Liver (tissue), 9 donors: Measurements from ENCODE around the gene ATAD1. TPM values are rescaled to one million over a fixed set of nuclear protein-coding genes. Genes with fewer than 3 reads are reported as not detected.

Source experiments
- DNase-seq: peaks from one replicate; pipeline ENCODE4 v3.0.0-alpha.2; 2017; ENCODE audit warnings: low spot score
- H3K27ac ChIP-seq, 2 donors: one replicate each; pipeline ENCODE4 v1.7.0; 2013; ENCODE audit warnings: inconsistent platforms in 2 of 2, low read length in 2 of 2, control low read depth in 1 of 2, low read depth in 1 of 2, mild to moderate bottlenecking in 1 of 2
- H3K27me3 ChIP-seq, 4 donors: one replicate each; pipeline versions ENCODE4 v1.6.1 to v1.7.0; 2013; ENCODE audit warnings: low read length in 3 of 4, inconsistent platforms in 1 of 4, mild to moderate bottlenecking in 1 of 4, moderate library complexity in 1 of 4; ENCODE audit not compliant: control insufficient read depth in 4 of 4, insufficient read depth in 4 of 4
- H3K36me3 ChIP-seq, 4 donors: one replicate each; pipeline versions ENCODE4 v1.6.1 to v1.7.0; 2013; ENCODE audit warnings: low read length in 3 of 4, mild to moderate bottlenecking in 3 of 4, low read depth in 1 of 4, moderate library complexity in 1 of 4; ENCODE audit not compliant: control insufficient read depth in 4 of 4, insufficient read depth in 3 of 4
- H3K4me1 ChIP-seq, 4 donors: one replicate each; pipeline versions ENCODE4 v1.6.1 to v1.7.0; 2013; ENCODE audit warnings: low read length in 3 of 4, mild to moderate bottlenecking in 3 of 4, moderate library complexity in 1 of 4; ENCODE audit not compliant: control insufficient read depth in 4 of 4, insufficient read depth in 4 of 4
- H3K4me3 ChIP-seq, 3 donors: one replicate each; pipeline versions ENCODE4 v1.6.1 to v1.7.0; 2013; ENCODE audit warnings: low read length in 3 of 3, control low read depth in 1 of 3, low read depth in 1 of 3, mild to moderate bottlenecking in 1 of 3
- H3K9ac ChIP-seq, 2 donors: one replicate each; pipeline ENCODE4 v1.7.0; 2013; ENCODE audit warnings: low read length in 2 of 2, mild to moderate bottlenecking in 2 of 2, moderate library complexity in 2 of 2, control low read depth in 1 of 2, low read depth in 1 of 2
- H3K9me3 ChIP-seq, 4 donors: one replicate each; pipeline versions ENCODE4 v1.6.1 to v1.7.0; 2013; ENCODE audit warnings: low read length in 3 of 4; ENCODE audit not compliant: control insufficient read depth in 4 of 4
- CTCF ChIP-seq: fragments of 150-350 bp; IDR thresholded peaks from 2 replicates; pipeline ENCODE4 v1.5.1; 2017; ENCODE audit warnings: improper control_type of control experiment, low read depth, low read length; ENCODE audit not compliant: missing input control
- EGR1 ChIP-seq, 2 donors: IDR thresholded peaks; 2 replicates each; pipeline ENCODE4 v1.6.1; 2016 to 2018; ENCODE audit warnings: antibody characterized with exemption in 2 of 2, low read depth in 2 of 2
- FOXA1 ChIP-seq: IDR thresholded peaks from 2 replicates; pipeline ENCODE4 v1.6.1; 2016; ENCODE audit warnings: antibody characterized with exemption
- FOXA2 ChIP-seq: IDR thresholded peaks from 2 replicates; pipeline ENCODE4 v1.6.1; 2016; ENCODE audit warnings: antibody characterized with exemption
- GABPA ChIP-seq, 2 donors: IDR thresholded peaks in 1 of 2; conservative IDR thresholded peaks in 1 of 2; 2 replicates each; pipeline ENCODE4 v1.6.1; 2016; ENCODE audit warnings: antibody characterized with exemption in 2 of 2, mild to moderate bottlenecking in 1 of 2, moderate library complexity in 1 of 2
- HNF4A ChIP-seq, 2 donors: conservative IDR thresholded peaks; 2 replicates each; pipeline ENCODE4 v1.6.1; 2016; ENCODE audit warnings: antibody characterized with exemption in 2 of 2, mild to moderate bottlenecking in 2 of 2
- HNF4G ChIP-seq: IDR thresholded peaks from 2 replicates; pipeline ENCODE4 v1.6.1; 2016; ENCODE audit warnings: antibody characterized with exemption
- JUND ChIP-seq, 2 donors: IDR thresholded peaks; 2 replicates each; pipeline ENCODE4 v1.6.1; 2016; ENCODE audit warnings: antibody characterized with exemption in 2 of 2
- NR2F2 ChIP-seq: IDR thresholded peaks from 2 replicates; pipeline ENCODE4 v1.6.1; 2016; ENCODE audit warnings: antibody characterized with exemption
- RAD21 ChIP-seq, 2 donors: IDR thresholded peaks; 2 replicates each; pipeline ENCODE4 v1.6.1; 2016; ENCODE audit warnings: antibody characterized with exemption in 2 of 2, mild to moderate bottlenecking in 2 of 2
- RXRA ChIP-seq, 2 donors: IDR thresholded peaks; 2 replicates each; pipeline ENCODE4 v1.6.1; 2017 to 2018; ENCODE audit warnings: antibody characterized with exemption in 2 of 2, mild to moderate bottlenecking in 1 of 2
- SP1 ChIP-seq: IDR thresholded peaks from 2 replicates; pipeline ENCODE4 v1.6.1; 2018; ENCODE audit warnings: antibody characterized with exemption, mild to moderate bottlenecking
- TAF1 ChIP-seq: conservative IDR thresholded peaks from 2 replicates; pipeline ENCODE4 v1.6.1; 2016; ENCODE audit warnings: antibody characterized with exemption, mild to moderate bottlenecking
- YY1 ChIP-seq: IDR thresholded peaks from 2 replicates; pipeline ENCODE4 v1.6.1; 2016; ENCODE audit warnings: antibody characterized with exemption, mild to moderate bottlenecking
- WGBS: extraction: QIAGEN DNeasy Blood & Tissue Kit; methylation state at CpG from one replicate; pipeline ENCODE4 v1.1.7; 2013; 5-methylcytosine and 5-hydroxymethylcytosine counted together
- polyA plus RNA-seq, 2 donors: library from polyadenylated mRNA; stranded (reverse) in 1 of 2; unstranded in 1 of 2; fragments of 200-250 nt in 1 of 2; fragments of >200 nt in 1 of 2; fragmentation: Nextera tagmentation in 1 of 2; extraction: Ambion mirVana in 1 of 2; gene quantifications; one replicate each; pipeline versions ENCODE4 v1.2.1 to v1.2.3, GENCODE V29; 2013 to 2015
- total RNA-seq, 2 donors: library from RNA; depleted of rRNA; stranded (reverse); fragments of >200 nt; gene quantifications; one replicate each; pipeline ENCODE4 v1.2.3, GENCODE V29; 2014
- TF ChIP-seq, protein P1 (sequence below): IDR thresholded peaks from 2 replicates; pipeline ENCODE4 v1.6.1; 2016; ENCODE audit warnings: antibody characterized with exemption, mild to moderate bottlenecking
- TF ChIP-seq, protein P2 (sequence below): IDR thresholded peaks from 2 replicates; pipeline ENCODE4 v1.6.1; 2016; ENCODE audit warnings: antibody characterized with exemption
- TF ChIP-seq, protein P3 (sequence below): IDR thresholded peaks from 2 replicates; pipeline ENCODE4 v1.6.1; 2016; ENCODE audit warnings: antibody characterized with exemption
- TF ChIP-seq, protein P4 (sequence below): IDR thresholded peaks from 2 replicates; pipeline ENCODE4 v1.6.1; 2016; ENCODE audit warnings: antibody characterized with exemption
- donor health status: healthy.
- donor health status: healthy.
- donor health status: healthy.
- donor health status: healthy.
- donor health status: healthy.

ATAD1 gene
- total and polyA plus RNA-seq, 4 donors = 12.6 to 33.4 (median 13.1) TPM

DNA sequence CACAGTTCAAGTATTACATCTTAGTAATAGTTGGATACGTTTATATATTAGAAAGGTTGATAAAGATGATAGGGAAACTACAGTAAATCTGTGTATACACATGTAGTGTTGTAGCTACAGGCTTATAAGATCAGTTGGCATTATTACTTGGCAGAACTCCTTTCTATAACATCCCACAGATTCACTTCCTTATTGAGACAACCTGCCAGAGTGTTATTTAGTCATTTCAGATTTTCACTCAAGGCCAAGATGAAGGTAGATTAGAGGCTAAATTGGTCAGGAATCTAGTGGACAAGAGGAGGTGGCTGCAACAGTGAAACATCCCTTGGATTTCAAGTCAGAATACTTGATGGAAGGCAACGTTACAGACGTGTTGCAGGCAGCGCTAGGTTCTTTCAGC, 95.3 kb downstream of the ATAD1 start:
- H3K4me3 ChIP-seq = no peak overlapping the region
- no peak for DNase-seq
- no peaks in the 10 kb centered on the region for H3K9me3 ChIP-seq
- WGBS = 82% methylated on average over 4 of the region's 4 CpGs
- H3K27ac ChIP-seq = no peak overlapping the region
- no peaks in the 10 kb centered on the region for H3K27me3 ChIP-seq
- no peaks in the 10 kb centered on the region for H3K4me1 ChIP-seq
- TF ChIP-seq, protein P1, sequence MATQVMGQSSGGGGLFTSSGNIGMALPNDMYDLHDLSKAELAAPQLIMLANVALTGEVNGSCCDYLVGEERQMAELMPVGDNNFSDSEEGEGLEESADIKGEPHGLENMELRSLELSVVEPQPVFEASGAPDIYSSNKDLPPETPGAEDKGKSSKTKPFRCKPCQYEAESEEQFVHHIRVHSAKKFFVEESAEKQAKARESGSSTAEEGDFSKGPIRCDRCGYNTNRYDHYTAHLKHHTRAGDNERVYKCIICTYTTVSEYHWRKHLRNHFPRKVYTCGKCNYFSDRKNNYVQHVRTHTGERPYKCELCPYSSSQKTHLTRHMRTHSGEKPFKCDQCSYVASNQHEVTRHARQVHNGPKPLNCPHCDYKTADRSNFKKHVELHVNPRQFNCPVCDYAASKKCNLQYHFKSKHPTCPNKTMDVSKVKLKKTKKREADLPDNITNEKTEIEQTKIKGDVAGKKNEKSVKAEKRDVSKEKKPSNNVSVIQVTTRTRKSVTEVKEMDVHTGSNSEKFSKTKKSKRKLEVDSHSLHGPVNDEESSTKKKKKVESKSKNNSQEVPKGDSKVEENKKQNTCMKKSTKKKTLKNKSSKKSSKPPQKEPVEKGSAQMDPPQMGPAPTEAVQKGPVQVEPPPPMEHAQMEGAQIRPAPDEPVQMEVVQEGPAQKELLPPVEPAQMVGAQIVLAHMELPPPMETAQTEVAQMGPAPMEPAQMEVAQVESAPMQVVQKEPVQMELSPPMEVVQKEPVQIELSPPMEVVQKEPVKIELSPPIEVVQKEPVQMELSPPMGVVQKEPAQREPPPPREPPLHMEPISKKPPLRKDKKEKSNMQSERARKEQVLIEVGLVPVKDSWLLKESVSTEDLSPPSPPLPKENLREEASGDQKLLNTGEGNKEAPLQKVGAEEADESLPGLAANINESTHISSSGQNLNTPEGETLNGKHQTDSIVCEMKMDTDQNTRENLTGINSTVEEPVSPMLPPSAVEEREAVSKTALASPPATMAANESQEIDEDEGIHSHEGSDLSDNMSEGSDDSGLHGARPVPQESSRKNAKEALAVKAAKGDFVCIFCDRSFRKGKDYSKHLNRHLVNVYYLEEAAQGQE = no peak
- TF ChIP-seq YY1 (no peak), HNF4A (conservative IDR thresholded peaks at IDR 0.05) (no peak), FOXA1 (no peak)
- H3K9ac ChIP-seq = no peak overlapping the region
- H3K36me3 ChIP-seq = peaks cover 1 to 16% (median 10%) of the 10 kb centered on the region in 4 donors

DNA sequence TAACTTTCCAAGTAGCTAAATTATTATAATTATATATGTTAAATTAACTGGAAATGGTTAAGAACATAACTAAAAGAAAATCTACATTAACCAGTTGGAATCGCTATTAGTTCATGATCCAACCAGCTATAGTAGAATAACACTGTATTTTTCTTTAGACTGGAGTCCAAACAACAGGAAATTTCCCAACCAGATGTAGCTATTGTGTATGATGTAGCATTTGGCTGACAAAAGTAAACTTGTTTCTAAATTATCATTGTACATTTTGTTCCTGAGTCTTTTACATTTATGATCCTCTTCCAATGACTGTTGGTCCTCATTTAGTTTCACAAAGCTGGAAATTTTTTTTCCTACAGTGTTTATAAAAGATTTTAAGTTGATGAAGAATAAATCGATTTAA, 96.2 kb downstream of the ATAD1 start:
- Histone ChIP-seq H3K4me3 (no peak overlapping the region), H3K36me3 (peaks cover 4 to 20% (median 7%) of the 10 kb centered on the region in 4 donors), H3K27me3 (no peaks in the 10 kb centered on the region), H3K27ac (no peak overlapping the region), H3K4me1 (no peaks in the 10 kb centered on the region), H3K9ac (no peak overlapping the region), H3K9me3 (no peaks in the 10 kb centered on the region)
- WGBS = 90% methylated on average over 2 of the region's 2 CpGs
- no peak for TF ChIP-seq RAD21 (IDR thresholded peaks at IDR 0.05)
- no peak for TF ChIP-seq NR2F2
- TF ChIP-seq, protein P2, sequence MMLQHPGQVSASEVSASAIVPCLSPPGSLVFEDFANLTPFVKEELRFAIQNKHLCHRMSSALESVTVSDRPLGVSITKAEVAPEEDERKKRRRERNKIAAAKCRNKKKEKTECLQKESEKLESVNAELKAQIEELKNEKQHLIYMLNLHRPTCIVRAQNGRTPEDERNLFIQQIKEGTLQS = no peak
- no peak for TF ChIP-seq RXRA (IDR thresholded peaks at IDR 0.05)
- no peak for TF ChIP-seq TAF1
- TF ChIP-seq FOXA1 = no peak
- TF ChIP-seq, protein P3, sequence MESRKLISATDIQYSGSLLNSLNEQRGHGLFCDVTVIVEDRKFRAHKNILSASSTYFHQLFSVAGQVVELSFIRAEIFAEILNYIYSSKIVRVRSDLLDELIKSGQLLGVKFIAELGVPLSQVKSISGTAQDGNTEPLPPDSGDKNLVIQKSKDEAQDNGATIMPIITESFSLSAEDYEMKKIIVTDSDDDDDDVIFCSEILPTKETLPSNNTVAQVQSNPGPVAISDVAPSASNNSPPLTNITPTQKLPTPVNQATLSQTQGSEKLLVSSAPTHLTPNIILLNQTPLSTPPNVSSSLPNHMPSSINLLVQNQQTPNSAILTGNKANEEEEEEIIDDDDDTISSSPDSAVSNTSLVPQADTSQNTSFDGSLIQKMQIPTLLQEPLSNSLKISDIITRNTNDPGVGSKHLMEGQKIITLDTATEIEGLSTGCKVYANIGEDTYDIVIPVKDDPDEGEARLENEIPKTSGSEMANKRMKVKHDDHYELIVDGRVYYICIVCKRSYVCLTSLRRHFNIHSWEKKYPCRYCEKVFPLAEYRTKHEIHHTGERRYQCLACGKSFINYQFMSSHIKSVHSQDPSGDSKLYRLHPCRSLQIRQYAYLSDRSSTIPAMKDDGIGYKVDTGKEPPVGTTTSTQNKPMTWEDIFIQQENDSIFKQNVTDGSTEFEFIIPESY = no peak
- no peak for TF ChIP-seq SP1
- TF ChIP-seq, protein P1 = no peak
- TF ChIP-seq HNF4G = no peak
- no peak for TF ChIP-seq GABPA (IDR thresholded peaks at IDR 0.05 in 1 of 2, conservative IDR thresholded peaks at IDR 0.05 in 1 of 2)
- no peak for TF ChIP-seq CTCF
- no peak for TF ChIP-seq HNF4A (conservative IDR thresholded peaks at IDR 0.05)
- TF ChIP-seq, protein P4, sequence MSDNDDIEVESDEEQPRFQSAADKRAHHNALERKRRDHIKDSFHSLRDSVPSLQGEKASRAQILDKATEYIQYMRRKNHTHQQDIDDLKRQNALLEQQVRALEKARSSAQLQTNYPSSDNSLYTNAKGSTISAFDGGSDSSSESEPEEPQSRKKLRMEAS = no peak
- no peak for TF ChIP-seq JUND (IDR thresholded peaks at IDR 0.05)
- TF ChIP-seq FOXA2 = no peak
- TF ChIP-seq EGR1 (IDR thresholded peaks at IDR 0.05; ENCODE audit: low read depth in 2 of 2) = no peak
- DNase-seq = no peak
